Gastrocnemius medialis (tissue), 4 donors: ENCODE results near the gene LPCAT3. TPM values are rescaled to one million over a fixed set of nuclear protein-coding genes. Genes with fewer than 3 reads are reported as not detected.

Source experiments
- ATAC-seq, 2 donors: fragments of 150-250 bp; one replicate each; pipeline ENCODE4 v1.9.1; 2016
- DNase-seq, 2 donors: peaks; one replicate each; pipeline ENCODE4 v3.0.0-alpha.2; 2019
- H3K27ac ChIP-seq, 4 donors: fragments of 200-600 bp; sonication (generic); 1 replicate in 1 of 4; 2 replicates in 3 of 4; pipeline ENCODE4 v1.5.1; 2016 to 2018; ENCODE audit warnings: mild to moderate bottlenecking in 2 of 4, moderate library complexity in 1 of 4
- H3K27me3 ChIP-seq, 3 donors: fragments of 200-600 bp; sonication (generic) in 2 of 3; 1 replicate in 1 of 3; 2 replicates in 2 of 3; pipeline versions ENCODE4 v1.5.1 to v1.6.0; 2016 to 2019; ENCODE audit warnings: mild to moderate bottlenecking in 1 of 3, moderate library complexity in 1 of 3
- H3K36me3 ChIP-seq, 2 donors: fragments of 200-600 bp; sonication (generic) in 1 of 2; one replicate each; pipeline ENCODE4 v1.5.1; 2017 to 2018
- H3K4me1 ChIP-seq, 2 donors: fragments of 200-600 bp; sonication (generic) in 1 of 2; one replicate each; pipeline ENCODE4 v1.5.1; 2016 to 2017; ENCODE audit warnings: mild to moderate bottlenecking in 2 of 2
- H3K4me3 ChIP-seq, 4 donors: fragments of 200-600 bp; sonication (generic) in 3 of 4; 1 replicate in 1 of 4; 2 replicates in 3 of 4; pipeline ENCODE4 v1.5.1; 2016 to 2019; ENCODE audit warnings: mild to moderate bottlenecking in 2 of 4
- H3K9me3 ChIP-seq, 3 donors: fragments of 200-600 bp; sonication (generic) in 2 of 3; 1 replicate in 1 of 3; 2 replicates in 2 of 3; pipeline ENCODE4 v1.5.1; 2016 to 2019
- CTCF ChIP-seq, 5 experiments: fragments of 450-650 bp in 3 of 5; fragments of 200-600 bp in 2 of 5; sonication (generic) in 2 of 5; IDR thresholded peaks in 4 of 5; conservative IDR thresholded peaks in 1 of 5; 1 replicate in 4 of 5; 2 replicates in 1 of 5; pipeline ENCODE4 v1.5.1; 2016 to 2019; ENCODE audit warnings: antibody characterized with exemption in 5 of 5, mild to moderate bottlenecking in 3 of 5, moderate library complexity in 3 of 5
- POLR2A ChIP-seq, 2 donors: fragments of 450-650 bp; IDR thresholded peaks; one replicate each; pipeline ENCODE4 v1.6.1; 2017; ENCODE audit warnings: antibody characterized with exemption in 2 of 2, mild to moderate bottlenecking in 2 of 2, moderate library complexity in 2 of 2
- in situ Hi-C, 4 donors: fragments of 200-750 bp; cut with MboI; loops; one replicate each; pipeline versions ENCODE4 v1.15.0 to v1.8.0; 2017; ENCODE audit warnings: low sequenced_read_pairs in 4 of 4
- intact Hi-C: fragments of 100-400 bp; cut with DNase I; formaldehyde crosslinking; loops from one replicate; pipeline ENCODE4 v1.15.1; 2023; ENCODE audit warnings: low total_unique reads
- total RNA-seq, 4 donors: library from RNA; depleted of rRNA; stranded (reverse); fragments of >200 nt; gene quantifications; one replicate each; pipeline versions ENCODE4 v1.1.0 to v1.2.3, GENCODE V29; 2016

Gene LPCAT3
- 10 to 100 TPM; 19.4 to 42.8 (median 36.7) TPM for total RNA-seq

- TF ChIP-seq CTCF (IDR thresholded peaks at IDR 0.05 in 4 of 5, conservative IDR thresholded peaks at IDR 0.05 in 1 of 5) (peak; percentile 79 to 93 (median 89)), POLR2A (IDR thresholded peaks at IDR 0.05) (peak; percentile 81 to 88)
- ATAC-seq (peak; percentile 92 to 95), DNase-seq (peak; percentile 94 to 98)
- no peaks in the 10 kb centered on the region for H3K9me3 ChIP-seq
- H3K36me3 ChIP-seq, result no peaks in the 10 kb centered on the region
- no peaks in the 10 kb centered on the region for H3K27me3 ChIP-seq
- H3K4me1 ChIP-seq, result peaks cover 35 to 36% of the 10 kb centered on the region in 2 donors
- in situ Hi-C loops (no loop called here), intact Hi-C loops (loop anchor here (1.0 to 5.0 kb wide), 6 partner anchors 19 to 266 kb away; partner anchors contain the start of genes EMG1, MLF2, PHB2 and RNU7-1)
- H3K4me3 ChIP-seq, result peak within 1 kb of the TSS; percentile 81 to 95 (median 84)
- peak within 1 kb of the TSS; percentile 91 to 98 (median 95) for H3K27ac ChIP-seq
Observed at GRCh38 chr12:7018350-7019042, at the start of gene LPCAT3. TSS of gene LPCAT3 (minus strand) at chr12:7018476. CDS start at chr12:7018424, 52 bp downstream.

- no peak for ATAC-seq
- H3K27me3 ChIP-seq, result no peaks in the 10 kb centered on the region
- H3K4me1 ChIP-seq, result peaks cover 20 to 37% of the 10 kb centered on the region in 2 donors
- no peak overlapping the region for H3K4me3 ChIP-seq
- intact Hi-C loops (no loop called here), in situ Hi-C loops (no loop called here)
- no peak for DNase-seq
- peak overlapping the region; percentile 80 to 85 (median 83) for H3K27ac ChIP-seq
- H3K36me3 ChIP-seq, result peaks cover 0 to 11% of the 10 kb centered on the region in 2 donors
- H3K9me3 ChIP-seq, result no peaks in the 10 kb centered on the region
- no peak for TF ChIP-seq POLR2A (IDR thresholded peaks at IDR 0.05)
- no peak for TF ChIP-seq CTCF (IDR thresholded peaks at IDR 0.05 in 4 of 5, conservative IDR thresholded peaks at IDR 0.05 in 1 of 5)
Observed at GRCh38 chr12:7067096-7067495, 48.8 kb upstream of the LPCAT3 start.

GRCh38 chr12:7066596-7066995 lies 48.3 kb upstream of the LPCAT3 start:
- intact Hi-C loops (no loop called here), in situ Hi-C loops (no loop called here)
- no peak overlapping the region for H3K4me3 ChIP-seq
- H3K36me3 ChIP-seq, result peaks cover 0 to 11% of the 10 kb centered on the region in 2 donors
- no peak overlapping the region for H3K27ac ChIP-seq
- H3K4me1 ChIP-seq, result peaks cover 20 to 37% of the 10 kb centered on the region in 2 donors
- TF ChIP-seq POLR2A (IDR thresholded peaks at IDR 0.05), result no peak
- no peak for TF ChIP-seq CTCF (IDR thresholded peaks at IDR 0.05 in 4 of 5, conservative IDR thresholded peaks at IDR 0.05 in 1 of 5)
- no peaks in the 10 kb centered on the region for H3K27me3 ChIP-seq
- no peaks in the 10 kb centered on the region for H3K9me3 ChIP-seq
- no peak for ATAC-seq
- DNase-seq, result no peak

- H3K4me3 ChIP-seq, result no peak overlapping the region
- in situ Hi-C loops (no loop called here), intact Hi-C loops (no loop called here)
- DNase-seq (no peak), ATAC-seq (no peak)
- TF ChIP-seq CTCF (IDR thresholded peaks at IDR 0.05 in 4 of 5, conservative IDR thresholded peaks at IDR 0.05 in 1 of 5) (no peak), POLR2A (IDR thresholded peaks at IDR 0.05) (no peak)
- H3K9me3 ChIP-seq, result no peaks in the 10 kb centered on the region
- no peaks in the 10 kb centered on the region for H3K27me3 ChIP-seq
- H3K27ac ChIP-seq, result no peak overlapping the region
- peaks cover 29 to 50% of the 10 kb centered on the region in 2 donors for H3K4me1 ChIP-seq
- H3K36me3 ChIP-seq, result peaks cover 0 to 11% of the 10 kb centered on the region in 2 donors
Observed at GRCh38 chr12:7065073-7065623, 46.9 kb upstream of the LPCAT3 start.
